ENCODE results near the gene CD74.
A peak's percentile ranks its signal among the peaks of the same experiment; 100 is the strongest.

CD74 gene

GRCh38 chr5:150409638-150410523 is 2.8 kb downstream of the CD74 start:
- peak; percentile 82 to 91 for DNase-seq

DNA sequence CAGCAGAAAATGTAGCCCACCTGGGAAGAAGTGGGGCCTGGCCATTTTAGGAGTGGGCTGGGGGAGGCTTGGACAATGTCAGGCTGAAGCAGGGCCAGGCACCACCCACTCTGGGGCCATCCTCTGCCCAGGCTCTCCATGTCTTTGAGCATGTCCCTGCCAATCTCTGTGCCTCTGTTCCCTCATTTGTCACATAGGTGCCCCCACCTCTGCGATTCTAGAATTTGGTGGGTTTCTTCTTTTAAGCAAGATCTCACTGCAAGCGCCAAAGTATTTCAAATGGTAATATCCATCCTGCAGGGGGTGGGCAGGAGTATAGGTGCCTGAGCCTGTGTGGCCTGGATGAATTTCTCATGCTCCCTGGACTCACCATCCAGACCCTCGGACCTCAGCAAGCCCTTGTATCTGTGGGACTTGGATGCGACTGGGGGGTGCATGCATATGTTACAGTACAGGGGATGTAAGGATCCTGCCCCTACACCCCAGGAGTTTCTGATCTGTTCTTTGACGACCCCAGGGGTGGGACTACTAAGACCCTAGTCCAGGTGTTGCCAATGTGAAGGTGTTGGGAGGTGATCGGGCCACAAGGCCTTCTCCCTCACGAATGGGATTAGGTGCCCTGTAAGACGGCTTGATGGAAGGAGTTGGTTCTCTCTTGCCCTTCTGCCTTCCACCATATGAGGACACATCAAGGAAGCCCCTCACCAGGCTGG is 4.3 kb downstream of the CD74 start:
- no peak for DNase-seq

GRCh38 chr5:150407096-150407720 is 5.5 kb downstream of the CD74 start:
- no peak for DNase-seq

- no peak for DNase-seq
These were observed 6.0 kb downstream of the CD74 start for GRCh38 chr5:150406723-150407095.

GRCh38 chr5:150406103-150406722 is 6.5 kb downstream of the CD74 start:
- no peak for DNase-seq

- no peak for DNase-seq
These were observed 7.5 kb downstream of the CD74 start for GRCh38 chr5:150404941-150405816.

GRCh38 chr5:150404535-150404934 is 8.2 kb downstream of the CD74 start:
- no peak for DNase-seq

DNA sequence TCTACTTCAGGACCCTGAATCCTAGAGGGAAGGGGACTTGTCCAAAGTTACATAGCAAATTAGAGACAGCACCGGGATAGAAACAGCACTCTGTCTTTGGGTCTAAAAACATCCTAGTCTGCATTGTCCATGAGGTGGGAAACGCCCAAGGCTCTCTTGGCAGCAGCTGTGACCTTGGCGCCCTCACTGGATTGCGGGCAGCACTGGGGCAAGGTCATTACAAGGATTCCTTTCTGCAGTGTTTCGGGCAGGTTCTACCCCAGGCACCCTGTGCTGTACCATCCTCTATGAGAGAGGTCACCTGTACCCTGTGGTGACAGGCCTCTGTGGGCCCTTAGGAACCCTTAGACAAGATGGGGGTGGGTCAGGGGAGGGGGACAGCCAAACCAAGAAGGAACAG is 8.6 kb downstream of the CD74 start:
- DNase-seq: no peak

DNA sequence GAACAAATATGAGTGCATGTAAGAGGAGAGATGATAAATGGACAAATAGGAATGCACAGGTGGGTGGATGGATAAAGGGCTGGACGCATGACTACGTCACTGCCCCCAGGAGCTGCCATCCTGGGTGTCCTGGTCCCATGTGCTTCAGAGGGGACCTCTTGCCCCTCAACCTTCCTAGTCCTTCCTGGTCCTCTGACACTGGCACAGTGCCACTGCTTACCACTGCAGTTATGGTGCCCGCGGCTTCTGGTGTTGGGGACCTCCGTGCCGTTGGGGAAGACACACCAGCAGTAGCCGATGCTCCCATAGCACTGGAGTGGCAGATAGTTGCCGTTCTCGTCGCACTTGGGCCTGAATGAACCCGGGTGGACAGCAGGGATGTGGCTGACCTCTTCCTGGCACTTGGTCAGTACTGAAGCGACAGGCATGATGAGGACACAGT is 9.8 kb downstream of the CD74 start:
- no peak for DNase-seq

DNA sequence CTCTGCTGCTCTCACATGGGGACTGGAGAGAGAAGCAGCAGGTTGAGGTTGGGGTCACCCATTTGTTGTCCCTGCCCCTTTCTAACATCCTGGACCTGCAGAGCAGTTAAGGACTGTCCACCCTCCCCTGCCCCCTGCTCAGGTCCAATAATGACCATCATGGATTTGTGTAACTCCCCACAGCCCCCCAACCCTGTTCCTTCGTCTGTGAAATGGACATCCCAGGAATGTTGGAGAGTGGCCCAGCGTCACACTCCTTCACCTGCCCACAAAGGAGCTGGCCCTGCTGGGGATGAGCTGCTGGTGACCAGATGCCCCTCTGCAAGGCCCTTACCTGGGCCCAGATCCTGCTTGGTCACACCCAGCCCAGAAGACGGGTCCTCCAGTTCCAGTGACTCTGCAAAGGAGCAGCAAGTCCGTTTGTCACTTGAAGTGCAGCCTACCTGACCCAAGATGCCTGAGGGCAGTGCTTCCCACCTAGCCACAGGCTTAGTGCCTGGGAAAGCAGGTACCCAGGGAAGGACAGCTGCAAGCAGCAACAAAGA is 10.4 kb downstream of the CD74 start:
- no peak for DNase-seq

- no peak for DNase-seq
These were observed 11.1 kb downstream of the CD74 start for GRCh38 chr5:150401376-150402228.

DNA sequence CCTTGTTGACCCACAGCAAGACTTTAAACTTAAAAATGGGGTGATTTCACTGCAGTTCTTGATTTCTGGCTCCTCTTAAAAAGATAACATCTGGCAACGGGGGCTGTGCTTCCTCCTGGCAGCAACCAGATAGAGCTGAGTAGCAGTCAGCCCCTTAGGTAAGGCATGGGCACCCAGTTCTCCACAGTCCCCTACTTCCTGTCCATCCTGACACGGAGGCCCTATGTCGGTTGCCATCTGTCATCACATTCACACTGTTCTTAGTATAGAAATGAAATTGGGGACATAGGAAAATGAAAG is 11.7 kb downstream of the CD74 start:
- no peak for DNase-seq

DNA sequence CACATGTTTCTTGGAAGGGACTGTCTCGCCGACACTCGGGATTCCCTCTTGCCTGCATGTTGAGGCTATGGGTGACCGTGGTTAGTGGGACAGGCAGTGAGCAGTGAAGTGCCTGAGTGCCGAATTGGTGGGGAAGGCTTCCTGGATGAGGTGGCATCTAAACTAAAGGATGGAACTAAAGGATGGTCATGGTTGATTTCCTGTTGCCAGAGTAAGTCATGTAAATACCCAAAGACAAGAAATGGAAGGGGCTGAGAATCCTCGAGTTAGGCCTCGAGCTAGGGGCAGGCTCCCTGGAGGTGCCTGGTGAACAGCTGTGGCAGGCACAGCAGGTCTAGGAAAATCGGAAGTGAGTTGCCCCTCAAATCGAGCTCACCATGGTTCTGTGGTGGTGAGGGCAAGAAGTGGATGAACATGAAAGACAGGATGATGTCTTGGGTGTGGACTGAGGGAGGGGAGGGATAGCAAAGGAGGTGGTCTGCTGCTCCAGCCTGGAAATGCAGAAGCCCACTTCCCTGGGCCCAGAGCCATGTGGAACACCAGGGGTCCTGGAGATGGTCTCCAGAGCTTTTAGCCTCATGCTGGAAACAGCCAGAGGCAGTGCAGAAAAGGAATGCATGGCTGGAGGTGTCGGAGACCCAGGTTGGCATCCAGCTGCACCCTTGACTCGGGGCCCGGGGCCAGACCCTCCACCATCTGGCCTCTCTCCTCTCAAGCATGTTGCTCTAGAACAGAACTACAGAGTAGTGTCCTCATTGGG is 12.2 kb downstream of the CD74 start:
- DNase-seq: no peak

DNA sequence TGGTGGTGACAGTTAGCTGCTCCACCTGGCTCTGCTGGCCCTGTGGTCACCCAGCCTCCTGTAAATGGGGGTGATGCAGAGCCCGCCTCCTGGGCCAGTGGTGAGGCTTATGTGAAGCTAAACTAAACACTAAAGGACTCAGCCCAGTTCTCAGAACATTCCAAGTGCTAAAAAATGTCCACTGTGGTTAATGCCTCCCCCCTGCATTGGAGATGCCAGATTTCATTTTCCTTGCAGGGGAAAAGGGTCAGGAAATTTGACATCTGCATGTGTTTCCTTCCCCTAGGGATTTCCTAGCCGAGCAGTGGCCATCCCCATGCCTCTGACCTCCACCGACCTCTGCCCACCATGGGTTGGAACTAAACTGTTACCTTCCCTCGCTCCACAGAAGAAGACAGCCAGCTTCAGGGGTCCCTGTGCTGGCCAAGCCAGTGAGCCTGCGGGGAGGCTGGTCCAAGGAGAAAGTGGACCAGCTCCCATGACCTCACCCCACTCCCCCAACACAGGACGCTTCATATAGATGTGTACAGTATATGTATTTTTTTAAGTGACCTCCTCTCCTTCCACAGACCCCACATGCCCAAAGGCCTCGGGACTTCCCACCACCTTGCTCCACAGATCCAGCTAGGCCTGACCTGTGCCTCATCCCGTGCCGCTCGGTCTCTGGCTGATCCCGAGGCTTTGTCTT is 13.0 kb downstream of the CD74 start:
- DNase-seq: no peak

- DNase-seq: no peak
These were observed 13.8 kb downstream of the CD74 start for GRCh38 chr5:150398722-150399523.

GRCh38 chr5:150397782-150398721 is 14.7 kb downstream of the CD74 start:
- DNase-seq: no peak

DNA sequence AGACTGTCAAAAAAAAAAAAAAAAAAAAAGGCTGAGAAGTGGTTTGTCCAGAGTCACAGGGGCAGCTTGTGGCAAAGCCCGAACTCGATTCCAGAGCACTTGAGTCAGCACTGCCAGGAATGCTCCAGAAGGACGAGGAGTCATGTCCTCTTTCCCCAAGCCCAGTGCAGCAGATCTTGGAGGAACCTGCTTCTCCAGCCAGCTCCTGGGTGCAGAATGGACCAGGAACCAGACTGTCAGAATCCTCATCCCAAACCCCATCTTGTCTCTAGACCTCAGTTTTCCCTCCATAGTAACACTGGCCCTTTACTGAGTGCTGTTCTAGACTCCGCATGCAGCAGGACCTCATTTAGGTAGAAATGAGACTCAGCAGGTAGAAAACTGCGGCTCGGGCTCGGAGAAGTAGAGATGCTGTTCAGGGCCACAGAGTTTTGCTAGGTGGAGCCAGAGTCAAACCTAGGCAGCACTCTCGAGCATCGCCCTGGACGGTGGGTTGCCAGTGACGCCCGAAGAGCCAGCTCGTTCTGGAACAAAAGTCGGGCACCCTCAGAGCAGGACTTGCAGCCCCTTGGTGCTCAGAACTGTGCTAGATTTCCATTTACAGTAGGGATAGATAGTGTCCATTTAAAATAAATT is 15.4 kb downstream of the CD74 start:
- DNase-seq: no peak

All from NCI-H446 (cell line).